Fibroblast of pulmonary artery (primary cell): ENCODE measurements around the gene KCNMB2.
A peak's percentile ranks its signal among the peaks of the same experiment; 100 is the strongest.

Experiments used
- DNase-seq: peaks from one replicate; pipeline ENCODE4 v3.0.0-alpha.2; 2010; ENCODE audit warnings: low read depth
- H3K4me3 ChIP-seq: replicated peaks from 2 replicates; pipeline ENCODE4 v1.5.1; 2011; ENCODE audit warnings: low read depth, mild to moderate bottlenecking, control low read depth, low read length, moderate library complexity
- CTCF ChIP-seq: IDR thresholded peaks from 2 replicates; pipeline ENCODE4 v1.5.1; 2011; ENCODE audit warnings: mild to moderate bottlenecking, control low read depth, low read length, inconsistent platforms; ENCODE audit errors: missing control alignments

KCNMB2 gene

GRCh38 chr3:178768072-178768864 lies 232.0 kb downstream of the KCNMB2 start:
- DNase-seq = no peak
- H3K4me3 ChIP-seq = no peak overlapping the region
- no peak for TF ChIP-seq CTCF

GRCh38 chr3:178771511-178771910 lies 235.3 kb downstream of the KCNMB2 start:
- DNase-seq = no peak
- no peak for TF ChIP-seq CTCF

GRCh38 chr3:178772746-178773145 lies 236.5 kb downstream of the KCNMB2 start:
- no peak overlapping the region for H3K4me3 ChIP-seq
- no peak for TF ChIP-seq CTCF
- DNase-seq = no peak

More at GRCh38 chr3:178771511-178771910, 235.3 kb downstream of the KCNMB2 start:
- no peak overlapping the region for H3K4me3 ChIP-seq

GRCh38 chr3:178773358-178773757 lies 237.1 kb downstream of the KCNMB2 start:
- no peak overlapping the region for H3K4me3 ChIP-seq
- no peak for DNase-seq
- TF ChIP-seq CTCF = no peak

GRCh38 chr3:178777718-178778411 lies 241.6 kb downstream of the KCNMB2 start:
- H3K4me3 ChIP-seq = no peak overlapping the region
- TF ChIP-seq CTCF = no peak
- DNase-seq = peak; percentile 1

- DNase-seq = no peak
- no peak overlapping the region for H3K4me3 ChIP-seq
- no peak for TF ChIP-seq CTCF
Observed at GRCh38 chr3:178778589-178778988, 242.4 kb downstream of the KCNMB2 start.
